Measurements from ENCODE around the gene PTPRG. TPM values are rescaled to one million over a fixed set of nuclear protein-coding genes. Genes with fewer than 3 reads are reported as not detected.

PTPRG gene
- total and polyA plus RNA-seq, 4 donors, result 3.6 to 35.6 (median 8.1) TPM

DNA sequence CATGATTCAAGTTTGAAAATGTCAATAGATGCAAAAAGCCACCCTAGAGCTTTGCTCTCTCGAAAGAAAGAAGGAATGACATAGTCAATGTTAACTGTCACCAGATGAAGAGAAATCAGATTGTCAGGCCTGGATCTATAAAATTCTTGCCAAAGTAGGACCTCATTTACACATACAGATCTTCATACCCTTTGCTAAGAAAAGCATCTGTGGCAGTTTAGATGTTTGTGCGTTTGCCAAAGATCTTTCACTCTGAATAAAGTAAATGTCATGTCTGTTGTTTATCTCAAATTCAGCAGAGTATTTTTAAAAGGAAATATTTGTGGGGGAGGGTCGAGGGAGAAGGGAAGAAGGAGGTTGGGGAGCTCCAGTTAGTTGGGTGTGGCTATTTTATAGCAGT, 692.6 kb downstream of the PTPRG start:
- no peak overlapping the region for H3K27ac ChIP-seq (ENCODE audit: low read depth in 1 of 2, low read length in 2 of 2)
- TF ChIP-seq HNF4G (IDR thresholded peaks at IDR 0.05) (no peak), GABPA (IDR thresholded peaks at IDR 0.05 in 1 of 2, conservative IDR thresholded peaks at IDR 0.05 in 1 of 2) (no peak), HNF4A (conservative IDR thresholded peaks at IDR 0.05) (no peak), FOXA1 (IDR thresholded peaks at IDR 0.05) (no peak), JUND (IDR thresholded peaks at IDR 0.05) (no peak), FOXA2 (IDR thresholded peaks at IDR 0.05) (no peak), EGR1 (IDR thresholded peaks at IDR 0.05; ENCODE audit: low read depth in 2 of 2) (no peak), RXRA (IDR thresholded peaks at IDR 0.05) (no peak), SP1 (IDR thresholded peaks at IDR 0.05) (no peak), RAD21 (IDR thresholded peaks at IDR 0.05) (no peak), TAF1 (conservative IDR thresholded peaks at IDR 0.05) (no peak), YY1 (IDR thresholded peaks at IDR 0.05) (no peak), NR2F2 (IDR thresholded peaks at IDR 0.05) (no peak)
- TF ChIP-seq, protein P1, sequence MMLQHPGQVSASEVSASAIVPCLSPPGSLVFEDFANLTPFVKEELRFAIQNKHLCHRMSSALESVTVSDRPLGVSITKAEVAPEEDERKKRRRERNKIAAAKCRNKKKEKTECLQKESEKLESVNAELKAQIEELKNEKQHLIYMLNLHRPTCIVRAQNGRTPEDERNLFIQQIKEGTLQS (IDR thresholded peaks at IDR 0.05), result no peak
- TF ChIP-seq, protein P2, sequence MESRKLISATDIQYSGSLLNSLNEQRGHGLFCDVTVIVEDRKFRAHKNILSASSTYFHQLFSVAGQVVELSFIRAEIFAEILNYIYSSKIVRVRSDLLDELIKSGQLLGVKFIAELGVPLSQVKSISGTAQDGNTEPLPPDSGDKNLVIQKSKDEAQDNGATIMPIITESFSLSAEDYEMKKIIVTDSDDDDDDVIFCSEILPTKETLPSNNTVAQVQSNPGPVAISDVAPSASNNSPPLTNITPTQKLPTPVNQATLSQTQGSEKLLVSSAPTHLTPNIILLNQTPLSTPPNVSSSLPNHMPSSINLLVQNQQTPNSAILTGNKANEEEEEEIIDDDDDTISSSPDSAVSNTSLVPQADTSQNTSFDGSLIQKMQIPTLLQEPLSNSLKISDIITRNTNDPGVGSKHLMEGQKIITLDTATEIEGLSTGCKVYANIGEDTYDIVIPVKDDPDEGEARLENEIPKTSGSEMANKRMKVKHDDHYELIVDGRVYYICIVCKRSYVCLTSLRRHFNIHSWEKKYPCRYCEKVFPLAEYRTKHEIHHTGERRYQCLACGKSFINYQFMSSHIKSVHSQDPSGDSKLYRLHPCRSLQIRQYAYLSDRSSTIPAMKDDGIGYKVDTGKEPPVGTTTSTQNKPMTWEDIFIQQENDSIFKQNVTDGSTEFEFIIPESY (IDR thresholded peaks at IDR 0.05), result no peak
- TF ChIP-seq, protein P3, sequence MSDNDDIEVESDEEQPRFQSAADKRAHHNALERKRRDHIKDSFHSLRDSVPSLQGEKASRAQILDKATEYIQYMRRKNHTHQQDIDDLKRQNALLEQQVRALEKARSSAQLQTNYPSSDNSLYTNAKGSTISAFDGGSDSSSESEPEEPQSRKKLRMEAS (IDR thresholded peaks at IDR 0.05), result no peak
- TF ChIP-seq, protein P4, sequence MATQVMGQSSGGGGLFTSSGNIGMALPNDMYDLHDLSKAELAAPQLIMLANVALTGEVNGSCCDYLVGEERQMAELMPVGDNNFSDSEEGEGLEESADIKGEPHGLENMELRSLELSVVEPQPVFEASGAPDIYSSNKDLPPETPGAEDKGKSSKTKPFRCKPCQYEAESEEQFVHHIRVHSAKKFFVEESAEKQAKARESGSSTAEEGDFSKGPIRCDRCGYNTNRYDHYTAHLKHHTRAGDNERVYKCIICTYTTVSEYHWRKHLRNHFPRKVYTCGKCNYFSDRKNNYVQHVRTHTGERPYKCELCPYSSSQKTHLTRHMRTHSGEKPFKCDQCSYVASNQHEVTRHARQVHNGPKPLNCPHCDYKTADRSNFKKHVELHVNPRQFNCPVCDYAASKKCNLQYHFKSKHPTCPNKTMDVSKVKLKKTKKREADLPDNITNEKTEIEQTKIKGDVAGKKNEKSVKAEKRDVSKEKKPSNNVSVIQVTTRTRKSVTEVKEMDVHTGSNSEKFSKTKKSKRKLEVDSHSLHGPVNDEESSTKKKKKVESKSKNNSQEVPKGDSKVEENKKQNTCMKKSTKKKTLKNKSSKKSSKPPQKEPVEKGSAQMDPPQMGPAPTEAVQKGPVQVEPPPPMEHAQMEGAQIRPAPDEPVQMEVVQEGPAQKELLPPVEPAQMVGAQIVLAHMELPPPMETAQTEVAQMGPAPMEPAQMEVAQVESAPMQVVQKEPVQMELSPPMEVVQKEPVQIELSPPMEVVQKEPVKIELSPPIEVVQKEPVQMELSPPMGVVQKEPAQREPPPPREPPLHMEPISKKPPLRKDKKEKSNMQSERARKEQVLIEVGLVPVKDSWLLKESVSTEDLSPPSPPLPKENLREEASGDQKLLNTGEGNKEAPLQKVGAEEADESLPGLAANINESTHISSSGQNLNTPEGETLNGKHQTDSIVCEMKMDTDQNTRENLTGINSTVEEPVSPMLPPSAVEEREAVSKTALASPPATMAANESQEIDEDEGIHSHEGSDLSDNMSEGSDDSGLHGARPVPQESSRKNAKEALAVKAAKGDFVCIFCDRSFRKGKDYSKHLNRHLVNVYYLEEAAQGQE (IDR thresholded peaks at IDR 0.05), result no peak
- TF ChIP-seq, protein P5, sequence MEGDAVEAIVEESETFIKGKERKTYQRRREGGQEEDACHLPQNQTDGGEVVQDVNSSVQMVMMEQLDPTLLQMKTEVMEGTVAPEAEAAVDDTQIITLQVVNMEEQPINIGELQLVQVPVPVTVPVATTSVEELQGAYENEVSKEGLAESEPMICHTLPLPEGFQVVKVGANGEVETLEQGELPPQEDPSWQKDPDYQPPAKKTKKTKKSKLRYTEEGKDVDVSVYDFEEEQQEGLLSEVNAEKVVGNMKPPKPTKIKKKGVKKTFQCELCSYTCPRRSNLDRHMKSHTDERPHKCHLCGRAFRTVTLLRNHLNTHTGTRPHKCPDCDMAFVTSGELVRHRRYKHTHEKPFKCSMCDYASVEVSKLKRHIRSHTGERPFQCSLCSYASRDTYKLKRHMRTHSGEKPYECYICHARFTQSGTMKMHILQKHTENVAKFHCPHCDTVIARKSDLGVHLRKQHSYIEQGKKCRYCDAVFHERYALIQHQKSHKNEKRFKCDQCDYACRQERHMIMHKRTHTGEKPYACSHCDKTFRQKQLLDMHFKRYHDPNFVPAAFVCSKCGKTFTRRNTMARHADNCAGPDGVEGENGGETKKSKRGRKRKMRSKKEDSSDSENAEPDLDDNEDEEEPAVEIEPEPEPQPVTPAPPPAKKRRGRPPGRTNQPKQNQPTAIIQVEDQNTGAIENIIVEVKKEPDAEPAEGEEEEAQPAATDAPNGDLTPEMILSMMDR (IDR thresholded peaks at IDR 0.05; ENCODE audit: low read depth, low read length, missing input control), result no peak
- no peaks in the 10 kb centered on the region for H3K4me1 ChIP-seq (ENCODE audit: control insufficient read depth in 4 of 4, insufficient read depth in 4 of 4, low read length in 3 of 4)
- no peaks in the 10 kb centered on the region for H3K9me3 ChIP-seq (ENCODE audit: control insufficient read depth in 4 of 4, low read length in 3 of 4)
- H3K27me3 ChIP-seq (ENCODE audit: control insufficient read depth in 4 of 4, insufficient read depth in 4 of 4, low read length in 3 of 4), result no peaks in the 10 kb centered on the region
- H3K9ac ChIP-seq (ENCODE audit: low read depth in 1 of 2, low read length in 2 of 2), result no peak overlapping the region
- peaks cover 0 to 2% (median 0%) of the 10 kb centered on the region in 4 donors for H3K36me3 ChIP-seq (ENCODE audit: control insufficient read depth in 4 of 4, insufficient read depth in 3 of 4, low read depth in 1 of 4, low read length in 3 of 4)
- H3K4me3 ChIP-seq (ENCODE audit: low read depth in 1 of 3, low read length in 3 of 3), result no peak overlapping the region
- WGBS, result 82% methylated on average over 3 of the region's 3 CpGs
- DNase-seq (ENCODE audit: low spot score), result no peak

Measured in liver (tissue), 9 donors.